ENCODE data around the gene OR9Q1.

GRCh38 chr11:58186938-58187337 lies 163.3 kb downstream of the OR9Q1 start:
- no peak for TF ChIP-seq CTCF (IDR thresholded peaks at IDR 0.05)
- no peak for TF ChIP-seq EZH2 (IDR thresholded peaks at IDR 0.05)
